NT2/D1 (cell line): ENCODE measurements around the gene MGAT4A.

Experiments
- SUZ12 ChIP-seq: IDR thresholded peaks from 2 replicates; pipeline ENCODE4 v1.6.1; 2011; ENCODE audit not compliant: insufficient read length, insufficient read depth; ENCODE audit errors: extremely low read depth
- YY1 ChIP-seq: IDR thresholded peaks from 2 replicates; pipeline ENCODE4 v1.6.1; 2011; ENCODE audit not compliant: insufficient read length, insufficient read depth
- ZNF274 ChIP-seq: IDR thresholded peaks from 2 replicates; pipeline ENCODE4 v1.6.1; 2011; ENCODE audit warnings: mild to moderate bottlenecking, low read depth, low read length

GRCh38 chr2:98720286-98720685 lies 10.6 kb downstream of the MGAT4A start:
- TF ChIP-seq ZNF274 (no peak), YY1 (no peak), SUZ12 (no peak)
